Measurements from ENCODE around the gene CYP4F22.

CYP4F22 gene

DNA sequence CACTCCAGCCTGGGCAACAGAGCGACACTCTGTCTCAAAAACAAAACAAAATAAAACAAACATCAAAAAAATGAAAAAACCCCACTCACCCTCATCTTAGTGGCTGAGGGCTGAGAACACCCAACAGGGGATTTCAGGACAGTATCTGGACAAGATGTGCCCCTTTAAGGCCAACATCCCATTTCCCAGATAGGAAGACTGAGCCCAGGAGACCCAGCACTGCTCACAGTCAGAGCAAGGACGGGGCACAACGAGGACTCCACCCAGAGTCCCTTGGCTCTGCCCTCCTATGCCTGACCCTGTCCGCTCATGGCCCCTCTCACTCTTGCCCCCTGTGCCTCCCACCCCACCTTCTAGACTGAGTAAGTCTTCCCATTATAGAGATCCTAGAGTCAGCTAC, 53.8 kb downstream of the CYP4F22 start:
- peaks cover 12% of the 10 kb centered on the region for H3K27me3 ChIP-seq (ENCODE audit: low read depth, low read length)

GRCh38 chr19:15562861-15563260, 54.5 kb downstream of the CYP4F22 start:
- peaks cover 9% of the 10 kb centered on the region for H3K27me3 ChIP-seq (ENCODE audit: low read depth, low read length)
- H3K9ac ChIP-seq (ENCODE audit: low read length) = no peak overlapping the region
- H3K4me2 ChIP-seq (ENCODE audit: low read length) = no peak overlapping the region
- no peak overlapping the region for H2AFZ ChIP-seq (ENCODE audit: low read depth, low read length)
- TF ChIP-seq, protein P1, sequence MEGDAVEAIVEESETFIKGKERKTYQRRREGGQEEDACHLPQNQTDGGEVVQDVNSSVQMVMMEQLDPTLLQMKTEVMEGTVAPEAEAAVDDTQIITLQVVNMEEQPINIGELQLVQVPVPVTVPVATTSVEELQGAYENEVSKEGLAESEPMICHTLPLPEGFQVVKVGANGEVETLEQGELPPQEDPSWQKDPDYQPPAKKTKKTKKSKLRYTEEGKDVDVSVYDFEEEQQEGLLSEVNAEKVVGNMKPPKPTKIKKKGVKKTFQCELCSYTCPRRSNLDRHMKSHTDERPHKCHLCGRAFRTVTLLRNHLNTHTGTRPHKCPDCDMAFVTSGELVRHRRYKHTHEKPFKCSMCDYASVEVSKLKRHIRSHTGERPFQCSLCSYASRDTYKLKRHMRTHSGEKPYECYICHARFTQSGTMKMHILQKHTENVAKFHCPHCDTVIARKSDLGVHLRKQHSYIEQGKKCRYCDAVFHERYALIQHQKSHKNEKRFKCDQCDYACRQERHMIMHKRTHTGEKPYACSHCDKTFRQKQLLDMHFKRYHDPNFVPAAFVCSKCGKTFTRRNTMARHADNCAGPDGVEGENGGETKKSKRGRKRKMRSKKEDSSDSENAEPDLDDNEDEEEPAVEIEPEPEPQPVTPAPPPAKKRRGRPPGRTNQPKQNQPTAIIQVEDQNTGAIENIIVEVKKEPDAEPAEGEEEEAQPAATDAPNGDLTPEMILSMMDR (IDR thresholded peaks at IDR 0.05; ENCODE audit: low read depth, low read length) = no peak
- TF ChIP-seq EZH2phosphoT487 (IDR thresholded peaks at IDR 0.05; ENCODE audit: low read depth) = no peak
- no peaks in the 10 kb centered on the region for H3K36me3 ChIP-seq (replicated peaks; ENCODE audit: low read depth, low read length)
- H3K9me3 ChIP-seq (ENCODE audit: insufficient read depth, low read length) = no peaks in the 10 kb centered on the region
- no peak overlapping the region for H3K4me3 ChIP-seq (ENCODE audit: low read length)
- no peaks in the 10 kb centered on the region for H4K20me1 ChIP-seq (ENCODE audit: insufficient read depth, low read length)
- no peak overlapping the region for H3K27ac ChIP-seq (ENCODE audit: low read length)
- no peaks in the 10 kb centered on the region for H3K4me1 ChIP-seq (ENCODE audit: low read length)
- no peaks in the 10 kb centered on the region for H3K79me2 ChIP-seq (ENCODE audit: low read length)

More for the DNA sequence above, 53.8 kb downstream of the CYP4F22 start:
- Histone ChIP-seq H3K36me3 (replicated peaks; ENCODE audit: low read depth, low read length) (no peaks in the 10 kb centered on the region), H3K4me1 (ENCODE audit: low read length) (no peaks in the 10 kb centered on the region), H3K27ac (ENCODE audit: low read length) (no peak overlapping the region), H3K4me3 (ENCODE audit: low read length) (no peak overlapping the region), H3K9me3 (ENCODE audit: insufficient read depth, low read length) (no peaks in the 10 kb centered on the region), H3K4me2 (ENCODE audit: low read length) (no peak overlapping the region), H2AFZ (ENCODE audit: low read depth, low read length) (no peak overlapping the region), H4K20me1 (ENCODE audit: insufficient read depth, low read length) (no peaks in the 10 kb centered on the region), H3K9ac (ENCODE audit: low read length) (no peak overlapping the region), H3K79me2 (ENCODE audit: low read length) (no peaks in the 10 kb centered on the region)
- no peak for TF ChIP-seq EZH2phosphoT487 (IDR thresholded peaks at IDR 0.05; ENCODE audit: low read depth)
- TF ChIP-seq, protein P1 (IDR thresholded peaks at IDR 0.05; ENCODE audit: low read depth, low read length) = no peak

- H3K4me1 ChIP-seq (ENCODE audit: low read length) = no peaks in the 10 kb centered on the region
- H3K79me2 ChIP-seq (ENCODE audit: low read length) = no peaks in the 10 kb centered on the region
- TF ChIP-seq, protein P1 (IDR thresholded peaks at IDR 0.05; ENCODE audit: low read depth, low read length) = no peak
- no peak for TF ChIP-seq EZH2phosphoT487 (IDR thresholded peaks at IDR 0.05; ENCODE audit: low read depth)
- no peaks in the 10 kb centered on the region for H4K20me1 ChIP-seq (ENCODE audit: insufficient read depth, low read length)
- no peak overlapping the region for H3K9ac ChIP-seq (ENCODE audit: low read length)
- H2AFZ ChIP-seq (ENCODE audit: low read depth, low read length) = no peak overlapping the region
- no peaks in the 10 kb centered on the region for H3K9me3 ChIP-seq (ENCODE audit: insufficient read depth, low read length)
- H3K36me3 ChIP-seq (replicated peaks; ENCODE audit: low read depth, low read length) = no peaks in the 10 kb centered on the region
- no peak overlapping the region for H3K27ac ChIP-seq (ENCODE audit: low read length)
- H3K27me3 ChIP-seq (ENCODE audit: low read depth, low read length) = peaks cover 13% of the 10 kb centered on the region
- H3K4me2 ChIP-seq (ENCODE audit: low read length) = no peak overlapping the region
- no peak overlapping the region for H3K4me3 ChIP-seq (ENCODE audit: low read length)
Observed at GRCh38 chr19:15563325-15563794, 55.0 kb downstream of the CYP4F22 start.

DNA sequence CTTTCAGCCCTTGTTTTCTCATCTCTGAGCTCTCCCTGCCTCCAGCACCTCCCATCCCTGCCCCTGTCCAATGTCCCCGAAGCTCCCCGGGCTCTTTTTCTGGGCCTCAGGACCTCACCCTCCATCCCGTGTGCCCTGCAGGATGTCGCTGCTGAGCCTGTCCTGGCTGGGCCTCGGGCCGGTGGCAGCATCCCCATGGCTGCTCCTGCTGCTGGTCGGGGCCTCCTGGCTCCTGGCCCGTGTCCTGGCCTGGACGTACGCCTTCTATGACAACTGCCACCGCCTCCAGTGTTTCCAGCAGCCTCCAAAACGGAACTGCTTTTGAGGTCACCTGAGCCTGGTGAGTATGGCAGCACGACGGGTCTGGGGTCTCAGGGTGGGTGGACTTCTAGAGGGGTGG, 55.6 kb downstream of the CYP4F22 start:
- TF ChIP-seq, protein P1 (IDR thresholded peaks at IDR 0.05; ENCODE audit: low read depth, low read length) = no peak
- TF ChIP-seq EZH2phosphoT487 (IDR thresholded peaks at IDR 0.05; ENCODE audit: low read depth) = no peak
- H3K4me3 ChIP-seq (ENCODE audit: low read length) = no peak overlapping the region

More for the DNA sequence above, 55.6 kb downstream of the CYP4F22 start:
- Histone ChIP-seq H3K36me3 (replicated peaks; ENCODE audit: low read depth, low read length) (no peaks in the 10 kb centered on the region), H3K4me2 (ENCODE audit: low read length) (no peak overlapping the region), H2AFZ (ENCODE audit: low read depth, low read length) (no peak overlapping the region), H3K27ac (ENCODE audit: low read length) (no peak overlapping the region), H3K79me2 (ENCODE audit: low read length) (no peaks in the 10 kb centered on the region), H3K9ac (ENCODE audit: low read length) (no peak overlapping the region), H3K27me3 (ENCODE audit: low read depth, low read length) (peaks cover 15% of the 10 kb centered on the region), H4K20me1 (ENCODE audit: insufficient read depth, low read length) (no peaks in the 10 kb centered on the region), H3K9me3 (ENCODE audit: insufficient read depth, low read length) (no peaks in the 10 kb centered on the region), H3K4me1 (ENCODE audit: low read length) (no peaks in the 10 kb centered on the region)

Data from OCI-LY3 (cell line).